Fibroblast of skin of left biceps (primary cell): ENCODE data around the gene LCT.
"Not testable (repeated sequence)": the region's sequence is repeated elsewhere in the genome, so short reads cannot be mapped to it uniquely, and the experiment has no call there.

Experiments
- DNase-seq, 2 experiments: peaks; one replicate each; pipeline ENCODE4 v3.0.0-alpha.2; 2013; ENCODE audit warnings: low read depth in 2 of 2

The LCT gene

DNA sequence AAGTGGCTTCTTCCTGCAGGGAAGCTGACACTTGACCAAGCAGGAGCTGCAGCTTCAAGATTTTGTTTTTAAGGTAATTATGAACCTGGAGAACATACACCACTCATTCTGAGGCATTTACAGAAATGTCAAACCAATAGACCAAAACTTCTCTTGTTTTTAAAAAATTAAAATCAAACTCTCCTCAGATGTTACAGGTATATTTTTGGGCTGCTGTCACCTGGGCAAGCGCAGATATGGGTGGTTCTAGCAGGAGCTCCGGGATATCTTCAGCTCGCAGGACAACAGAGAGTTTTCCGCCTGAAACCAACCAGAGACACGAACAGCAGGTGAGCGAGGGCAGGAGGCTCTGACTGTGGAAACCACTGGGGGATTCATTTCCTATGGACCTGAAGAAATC is 4.1 kb downstream of the LCT start:
- DNase-seq, result no peak

DNA sequence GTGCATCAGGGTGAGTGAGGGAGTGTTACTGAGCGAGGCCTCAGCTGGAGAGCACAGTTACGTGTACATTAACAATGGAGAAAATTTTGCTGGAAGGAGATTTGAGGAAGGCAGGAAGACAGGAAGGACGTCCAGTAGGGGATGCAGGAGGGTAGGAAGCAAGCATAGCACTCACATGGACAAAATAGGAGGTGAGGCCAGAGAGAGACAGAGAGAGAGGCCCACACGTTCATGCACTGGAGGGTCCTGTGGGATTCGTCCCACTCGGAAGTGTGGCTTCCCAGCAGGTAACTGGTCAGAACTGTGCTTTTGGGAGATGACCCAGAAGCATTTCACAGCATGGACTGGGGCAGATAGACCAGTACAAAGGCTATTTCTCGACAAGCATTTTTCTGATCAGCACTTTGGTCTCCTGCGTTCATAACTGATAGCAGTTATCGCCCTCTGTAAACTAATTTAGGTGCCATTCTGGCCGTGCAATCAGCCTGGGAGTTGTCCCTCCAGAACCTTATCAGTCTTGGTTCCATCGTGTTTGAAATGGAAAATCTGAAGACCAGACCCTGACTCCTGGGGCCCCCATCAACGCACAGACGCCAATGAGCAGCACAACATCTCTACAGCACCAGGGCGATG is 5.7 kb downstream of the LCT start:
- DNase-seq, result no peak

DNA sequence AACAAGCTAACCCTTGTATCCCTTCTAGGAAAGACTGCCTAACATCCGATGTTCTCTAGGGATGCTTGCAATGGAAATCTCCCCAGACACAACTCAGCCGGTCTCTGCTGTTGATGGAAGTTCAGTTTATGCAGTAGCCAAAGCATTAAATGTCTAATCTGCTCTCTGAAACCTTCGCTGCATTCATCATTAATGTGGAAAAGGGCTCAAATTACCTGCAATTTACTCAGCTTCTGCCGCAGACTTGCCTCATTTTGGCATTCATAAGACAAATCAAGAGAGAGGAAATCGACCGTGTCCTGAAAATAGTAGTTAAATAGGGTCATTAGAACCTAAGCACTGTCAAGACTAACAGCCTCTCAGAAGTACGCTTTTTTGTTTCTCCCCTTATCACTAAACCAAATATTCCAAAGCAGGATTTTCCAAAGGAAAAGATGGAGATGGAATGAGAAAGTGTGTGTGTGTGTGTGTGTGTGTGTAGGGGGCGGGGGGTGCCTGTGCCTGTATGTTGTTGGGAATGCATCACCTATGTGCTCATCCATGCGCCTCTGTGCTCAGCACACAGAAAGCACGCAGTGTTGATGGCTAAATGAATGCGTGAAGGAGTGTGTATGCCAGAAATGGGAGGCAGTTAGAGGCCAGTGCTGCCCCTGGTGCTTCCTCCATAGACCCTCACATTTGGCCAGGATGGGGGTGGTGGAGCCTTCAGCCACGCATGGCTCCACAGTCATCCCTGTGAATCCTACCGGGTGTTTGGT is 7.4 kb downstream of the LCT start:
- no peak for DNase-seq

DNA sequence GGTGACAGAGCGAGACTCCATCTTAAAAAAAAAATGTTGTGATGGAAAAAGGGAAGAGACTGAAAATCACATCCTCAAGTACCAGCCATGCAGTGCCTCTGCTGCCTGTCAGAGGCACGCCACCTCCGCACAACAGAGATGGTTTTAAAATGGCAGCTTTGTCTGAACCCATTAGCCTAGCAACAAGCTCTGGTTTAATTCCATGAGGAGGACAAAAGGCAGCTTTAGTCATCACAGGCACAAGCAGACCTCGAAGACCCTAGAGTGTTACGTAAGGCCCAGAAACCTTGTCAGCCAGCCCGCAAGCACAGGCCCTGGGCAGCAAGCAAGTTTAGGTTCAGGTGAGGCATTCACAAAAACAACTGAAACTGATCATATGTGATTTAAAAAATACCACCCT is 10.4 kb downstream of the LCT start:
- no peak for DNase-seq

DNA sequence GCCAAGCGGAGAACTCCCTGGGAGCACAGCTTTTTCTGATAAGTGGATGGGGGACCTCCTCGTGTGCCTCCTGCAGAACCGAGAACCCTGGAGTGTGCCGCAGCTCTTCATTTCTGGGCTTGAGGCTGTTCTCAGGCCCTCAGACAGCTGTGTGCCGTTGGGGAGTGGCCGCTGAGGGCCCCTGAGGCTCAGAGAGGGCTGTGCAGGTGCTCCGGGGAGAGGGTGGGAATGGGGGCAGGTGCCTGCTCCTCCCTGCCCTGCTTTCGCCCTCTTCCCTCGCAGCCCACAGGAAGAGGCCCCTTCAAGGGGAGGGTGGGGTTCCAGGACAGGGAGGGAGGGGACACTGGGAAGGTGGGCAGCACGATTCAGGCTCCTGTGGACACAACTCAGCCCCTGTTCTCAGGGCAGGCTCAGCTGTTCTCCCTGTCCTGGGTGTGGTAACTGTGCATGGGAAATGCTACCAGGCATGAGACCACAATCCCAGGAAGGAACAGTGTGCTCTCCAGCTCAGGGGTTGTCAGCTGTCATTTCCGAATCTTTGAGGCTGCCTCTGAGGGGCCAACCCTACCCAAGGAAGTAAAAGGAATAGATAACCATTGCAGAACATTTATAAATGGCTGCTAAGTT is 11.3 kb downstream of the LCT start:
- no peak for DNase-seq

DNA sequence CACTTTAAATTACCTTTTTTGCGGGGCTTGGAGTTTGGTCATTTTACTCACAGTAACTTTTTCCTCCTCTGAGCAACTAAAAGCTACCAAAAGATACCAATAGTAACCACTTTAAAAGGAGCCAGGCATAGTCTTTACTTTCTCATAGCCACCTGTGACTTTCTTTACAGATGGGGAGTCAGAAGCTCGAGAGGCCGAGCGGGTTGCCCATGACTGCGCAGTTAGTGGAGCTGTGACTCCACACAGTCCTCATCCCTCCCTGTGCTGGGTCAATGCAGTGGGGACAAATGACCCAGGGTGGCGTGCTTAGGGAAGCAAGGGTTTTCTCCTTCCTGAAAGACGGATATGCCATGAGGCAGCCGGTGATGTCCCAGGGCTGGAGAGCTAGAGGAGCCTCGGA is 11.9 kb downstream of the LCT start:
- DNase-seq, result no peak

DNA sequence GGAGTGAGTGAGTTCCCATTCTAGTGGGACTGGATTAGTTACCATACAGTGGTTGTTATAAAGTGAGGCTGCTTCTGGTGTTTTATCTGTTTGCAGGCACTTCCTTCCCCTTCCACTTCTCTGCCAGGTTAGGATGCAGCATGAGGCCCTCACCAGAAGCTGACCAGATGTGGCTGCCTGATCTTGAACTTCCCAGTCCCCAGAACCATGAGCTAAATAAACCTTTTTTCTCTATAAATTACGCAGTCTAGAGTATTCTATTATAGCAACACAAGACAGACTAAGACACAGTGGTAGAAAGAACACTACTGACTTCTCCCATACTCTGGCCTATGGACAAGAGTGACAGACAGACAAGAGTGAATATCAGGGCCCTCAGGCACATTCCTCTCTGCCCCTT is 14.1 kb downstream of the LCT start:
- DNase-seq, result no peak

DNA sequence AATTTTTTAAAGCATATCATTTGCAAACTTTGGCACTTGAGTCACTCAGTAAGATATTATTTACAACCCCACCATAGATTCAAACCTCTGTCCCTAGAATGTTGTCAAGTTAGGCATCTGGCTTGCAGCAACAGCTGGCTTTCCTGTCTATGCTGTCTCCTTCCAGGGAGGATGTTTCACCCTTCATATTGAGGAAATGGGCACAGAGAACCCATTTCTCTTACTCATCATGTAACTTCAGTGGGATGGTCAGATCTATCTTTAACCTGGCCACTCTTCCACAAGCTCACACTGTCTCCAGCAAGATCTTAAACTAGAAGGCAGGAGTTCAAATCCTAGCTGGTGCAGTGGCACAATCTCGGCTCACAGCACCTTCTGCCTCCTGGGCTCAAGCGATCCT is 15.8 kb downstream of the LCT start:
- DNase-seq, result no peak

DNA sequence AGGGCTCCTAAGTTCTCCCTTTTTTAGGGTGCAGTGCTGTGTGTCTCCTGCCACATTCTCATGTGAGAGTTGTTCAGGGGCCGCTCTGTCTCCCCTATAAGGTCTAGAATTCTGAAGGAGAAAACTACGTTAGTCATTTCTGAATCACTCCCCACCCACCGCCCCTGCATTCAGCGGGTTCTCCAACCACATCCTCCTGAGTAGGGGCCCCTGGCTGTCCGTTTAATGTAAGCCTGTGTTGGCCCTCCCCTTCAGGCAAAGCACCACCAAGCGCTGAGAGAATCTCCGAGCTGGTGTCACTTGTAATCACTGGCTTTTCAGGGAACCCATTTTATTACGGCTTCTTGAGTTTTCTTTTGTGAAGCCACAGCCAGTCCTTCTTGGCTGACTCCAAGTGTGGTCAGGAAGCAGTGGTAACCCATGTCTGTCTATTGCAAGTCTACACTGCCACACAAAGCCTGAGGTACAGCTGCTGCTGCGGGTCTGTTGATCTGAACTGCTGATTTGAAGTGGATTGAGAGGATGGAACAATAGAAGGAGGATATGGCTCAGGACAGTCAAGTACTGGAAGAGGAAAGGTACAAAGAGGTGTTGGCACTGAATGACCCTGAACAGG is 16.9 kb downstream of the LCT start:
- DNase-seq, result no peak

DNA sequence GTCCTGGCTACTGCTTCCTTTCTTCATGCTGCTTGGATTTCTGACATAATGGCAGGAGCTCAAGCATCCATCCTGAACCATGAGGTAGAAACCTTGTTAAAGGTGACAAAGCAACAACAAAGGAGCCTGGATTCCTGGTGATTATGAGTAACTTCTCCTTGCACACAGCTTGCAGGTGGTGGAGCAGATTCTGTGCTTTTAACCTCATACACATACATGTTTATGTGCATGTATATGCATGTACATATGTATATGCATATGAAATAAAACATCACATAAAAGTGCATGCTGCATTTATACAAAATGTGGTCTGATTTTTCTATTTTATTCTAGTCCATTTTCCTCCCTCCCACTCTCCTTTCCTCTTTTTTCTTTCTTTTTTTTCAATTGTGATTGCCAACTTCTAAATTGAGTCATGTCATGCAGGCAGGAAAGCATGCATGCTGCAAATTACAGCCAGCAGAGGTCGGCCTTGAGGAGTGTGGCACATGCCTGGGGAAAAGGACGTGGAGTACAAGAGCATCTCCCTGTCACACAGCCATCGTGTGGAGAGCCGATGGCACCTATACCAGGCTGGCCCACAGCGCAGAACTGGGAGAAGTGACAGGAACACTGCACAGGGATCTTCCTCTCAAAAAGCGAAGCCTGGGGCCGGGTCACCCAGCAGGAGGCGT is 17.9 kb downstream of the LCT start:
- DNase-seq, result no peak

DNA sequence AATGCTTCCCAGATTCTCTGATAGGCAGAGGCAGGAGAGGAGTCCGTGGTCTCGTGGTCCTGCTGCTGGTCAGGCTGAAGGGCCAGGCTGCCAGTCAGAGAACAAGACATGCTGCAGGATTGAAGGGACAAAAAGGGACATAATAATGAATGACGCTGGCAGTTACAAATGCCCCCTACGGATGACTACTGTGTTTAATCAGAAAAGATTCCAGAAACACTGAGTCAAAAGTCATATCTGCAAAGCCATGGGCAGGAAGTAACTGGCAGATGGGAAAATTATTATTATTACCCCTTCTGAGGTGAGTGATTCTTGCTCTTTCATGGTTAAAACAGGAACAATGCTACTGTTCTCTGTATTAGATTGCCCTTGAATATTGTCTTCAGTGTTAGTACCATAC is 19.0 kb downstream of the LCT start:
- DNase-seq, result no peak

DNA sequence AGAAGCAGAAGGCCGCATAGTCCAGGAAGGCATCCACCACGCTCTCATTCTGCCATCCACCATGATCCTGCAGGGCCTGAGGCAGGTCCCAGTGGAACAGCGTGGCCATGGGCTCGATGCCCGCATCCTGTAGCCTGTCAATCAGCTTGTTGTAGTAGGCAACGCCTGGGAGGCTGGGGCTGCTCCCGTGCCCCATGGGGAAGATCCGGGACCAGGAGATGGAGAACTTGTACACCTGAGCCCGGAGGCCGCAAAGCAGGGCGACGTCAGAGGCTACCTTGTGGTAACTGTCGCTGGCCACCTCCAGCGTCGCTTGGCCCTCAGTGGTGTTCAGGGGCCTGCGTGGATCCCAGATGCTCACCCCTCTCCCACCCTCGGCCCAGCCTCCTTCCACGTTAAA is 19.5 kb downstream of the LCT start:
- no peak for DNase-seq

DNA sequence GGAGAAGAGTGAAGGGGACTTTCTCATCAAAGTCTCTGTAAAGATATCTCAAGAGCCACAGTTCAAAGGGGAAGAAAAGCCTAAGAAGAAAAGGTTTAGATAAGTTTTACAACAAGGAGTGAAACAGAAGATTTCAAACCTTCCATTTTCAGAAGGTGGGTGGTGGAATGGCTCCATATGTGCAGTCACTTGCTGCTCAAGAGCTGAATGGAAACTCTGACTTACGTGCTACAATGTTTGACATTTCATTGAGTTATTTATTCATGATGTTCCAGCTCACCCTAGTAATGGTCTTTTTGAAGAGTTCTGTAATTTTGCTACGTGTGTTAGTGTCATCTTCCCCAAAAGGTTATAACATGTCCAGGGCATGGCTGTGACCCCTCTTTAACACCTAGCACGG is 21.7 kb downstream of the LCT start:
- DNase-seq, result no peak

DNA sequence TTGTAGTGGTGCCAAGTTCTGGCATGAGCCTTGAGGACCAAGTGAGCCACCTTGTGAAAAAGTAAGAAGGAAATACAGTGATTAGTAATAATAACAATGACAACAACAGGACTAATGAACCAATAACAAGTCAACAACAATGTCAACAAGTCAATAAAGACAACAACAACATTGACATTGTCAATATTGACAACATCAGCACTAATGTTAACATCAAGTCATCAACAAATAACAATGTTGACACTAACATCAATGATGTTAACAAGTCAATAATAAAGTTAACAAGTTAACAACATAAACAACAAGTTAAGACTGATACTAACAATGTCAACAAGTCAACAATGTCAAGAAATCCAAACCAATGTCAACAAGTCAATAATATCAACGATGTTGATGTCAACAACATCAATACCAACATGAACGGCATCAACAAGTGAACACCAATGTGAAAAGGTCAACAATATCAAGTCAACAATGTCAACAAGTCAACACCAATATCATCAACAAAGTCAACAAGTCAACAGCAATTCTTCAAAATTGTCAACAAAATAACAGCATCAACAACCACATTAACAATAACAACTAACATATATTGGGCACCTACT is 24.0 kb downstream of the LCT start:
- no peak for DNase-seq

DNA sequence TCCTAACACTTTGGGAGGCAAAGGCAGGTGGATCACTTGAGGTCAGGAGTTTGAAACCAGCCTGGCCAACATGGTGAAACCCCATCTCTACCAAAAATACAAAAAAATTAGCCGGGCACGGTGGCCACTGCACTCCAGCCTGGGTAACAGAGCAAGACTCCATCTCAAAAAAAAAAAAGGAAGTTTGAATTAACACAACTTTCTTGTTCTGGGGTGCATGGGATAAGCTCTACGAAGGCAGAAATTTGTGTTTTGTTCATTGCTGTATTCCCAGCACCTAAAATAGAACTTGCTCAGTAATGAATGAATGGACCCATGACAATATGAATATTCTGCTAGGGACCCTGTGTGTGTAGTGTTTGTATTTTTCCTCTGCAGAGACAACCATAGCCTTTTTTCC is 29.1 kb downstream of the LCT start:
- DNase-seq, result not testable (repeated sequence)

DNA sequence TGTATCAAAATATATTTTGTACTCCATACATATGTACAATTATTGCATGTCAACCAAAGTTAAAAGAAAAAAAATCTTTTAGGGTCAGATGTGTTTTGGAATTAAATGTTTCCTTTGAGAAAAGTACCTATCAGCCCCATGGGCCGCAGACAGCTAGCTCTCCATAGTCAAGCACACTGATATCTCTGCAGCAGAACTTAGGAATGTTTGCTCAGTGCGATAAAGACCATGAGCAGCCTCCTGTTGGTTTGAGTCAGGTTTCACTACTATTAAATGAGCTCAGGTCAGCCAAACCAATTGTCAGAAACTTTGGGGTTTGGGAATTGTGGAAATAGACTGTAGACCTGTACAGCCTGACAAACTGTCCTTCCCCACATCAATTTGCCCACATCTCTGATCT is 33.7 kb downstream of the LCT start:
- no peak for DNase-seq

DNA sequence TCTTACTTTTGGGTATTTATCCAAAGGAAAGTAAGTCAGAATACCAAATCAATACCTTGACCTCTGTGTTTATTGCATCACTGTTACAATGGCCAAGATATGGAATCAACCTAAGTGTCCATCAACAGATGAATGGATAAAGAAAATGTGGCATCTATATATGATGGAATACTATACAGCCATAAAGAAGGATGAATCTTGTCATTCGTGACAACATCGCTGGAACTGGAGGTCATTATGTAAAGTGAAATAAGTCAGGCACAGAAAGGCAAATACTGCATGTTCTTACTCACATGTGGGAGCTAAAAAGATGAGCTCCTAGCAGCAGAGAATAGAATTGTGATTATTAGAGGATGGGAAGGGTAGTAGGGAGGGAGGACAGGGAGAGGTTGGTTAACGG is 34.6 kb downstream of the LCT start:
- DNase-seq, result no peak

DNA sequence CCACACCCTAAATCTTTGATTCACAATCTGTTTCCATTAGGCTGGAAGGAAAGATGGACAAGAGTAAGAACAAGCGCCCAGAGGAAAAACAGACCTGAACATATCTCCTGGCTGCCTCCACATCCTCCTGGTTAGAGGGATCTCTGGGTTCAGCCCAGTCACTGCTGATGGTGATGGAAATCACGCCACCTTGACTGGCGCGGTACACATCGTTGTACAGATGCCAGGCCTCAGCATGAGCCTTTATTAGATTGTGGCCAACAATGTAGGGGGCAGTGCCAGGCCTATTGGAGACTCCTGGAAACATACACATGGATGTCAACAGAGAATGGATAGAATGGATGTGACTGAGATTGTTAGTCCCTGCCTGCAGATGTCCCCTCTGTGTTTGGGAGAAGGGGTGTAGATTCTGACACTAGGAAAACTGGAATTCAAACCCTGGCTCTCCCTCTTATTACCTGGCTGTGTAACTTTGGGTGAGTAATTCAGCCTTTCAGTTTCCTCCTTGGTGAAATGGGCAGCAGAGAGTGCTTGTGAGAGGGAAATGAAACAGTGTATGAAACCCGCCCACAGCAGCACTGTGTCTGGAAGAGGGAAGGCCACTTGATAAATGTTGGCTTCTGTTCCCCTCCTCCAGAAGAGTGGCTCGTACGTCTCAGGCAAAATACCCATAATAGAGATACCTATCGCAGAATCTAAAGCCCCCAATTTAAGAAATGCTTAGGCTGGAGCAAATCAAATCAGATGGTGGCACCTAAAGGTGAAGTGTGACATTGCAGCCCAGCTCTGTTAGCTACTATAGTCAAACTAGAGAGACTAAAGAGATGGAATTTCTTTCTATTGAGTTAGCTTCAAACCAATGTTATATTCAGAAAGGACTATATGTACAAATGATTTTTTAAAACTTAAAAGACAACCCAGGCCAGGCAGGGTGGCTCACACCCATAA is 36.2 kb downstream of the LCT start:
- no peak for DNase-seq

DNA sequence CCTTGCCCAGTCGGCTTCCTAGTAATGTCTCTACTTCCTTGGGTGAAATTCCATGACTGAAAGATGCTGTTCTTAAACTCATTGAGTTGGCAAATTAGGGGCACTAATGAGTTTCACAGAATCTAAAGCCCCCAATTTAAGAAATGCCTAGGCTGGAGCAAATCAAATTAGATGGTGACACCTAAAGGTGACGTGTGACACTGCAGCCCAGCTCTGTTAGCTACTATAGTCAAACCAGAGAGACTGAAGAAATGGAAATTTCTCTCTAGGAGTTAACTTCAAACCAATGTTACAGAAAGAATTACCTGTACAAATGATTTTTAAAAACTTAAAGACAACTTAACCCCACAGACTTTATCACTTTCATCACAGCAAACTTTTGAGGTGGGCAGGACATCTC is 37.2 kb downstream of the LCT start:
- DNase-seq, result no peak

DNA sequence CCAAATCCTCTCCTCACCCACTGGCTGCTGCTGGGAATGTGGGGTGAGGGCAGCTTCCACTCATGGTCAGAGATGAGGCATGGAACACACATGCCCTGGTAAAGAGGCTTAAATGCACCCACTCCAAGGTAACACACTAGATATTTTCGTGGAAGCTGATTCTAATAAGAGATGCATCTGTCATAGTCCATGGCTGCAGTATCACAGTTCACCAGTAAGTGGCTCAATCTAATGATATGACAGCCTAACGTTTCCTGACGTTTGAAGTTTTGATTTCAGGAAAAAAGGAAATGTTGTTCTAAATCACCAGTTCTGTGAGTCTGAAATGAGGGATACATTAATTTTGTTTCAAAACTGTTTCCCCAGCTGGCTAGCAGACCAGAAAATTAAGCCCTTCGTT is 38.2 kb downstream of the LCT start:
- no peak for DNase-seq

DNA sequence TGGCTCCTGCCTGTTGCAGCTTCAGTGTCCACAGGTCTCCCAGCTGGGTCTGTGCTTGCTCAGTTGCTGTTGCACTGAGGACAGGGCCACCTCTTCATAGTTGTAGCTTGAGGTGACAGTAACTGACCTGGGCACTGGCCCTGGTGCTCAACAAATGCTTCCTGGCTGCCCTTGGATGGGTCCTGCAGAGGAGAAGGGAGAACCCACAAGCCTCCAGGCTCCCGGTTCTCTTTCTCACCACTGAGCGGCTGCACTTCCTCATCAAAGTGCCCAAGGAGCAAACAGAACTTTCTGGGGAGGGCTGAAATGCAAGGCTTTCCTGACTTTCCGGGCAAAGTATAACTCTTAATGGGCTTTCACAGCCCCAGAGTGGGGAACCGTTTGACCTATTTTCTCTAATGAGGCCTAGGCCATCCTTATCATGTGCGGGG is 38.7 kb downstream of the LCT start:
- DNase-seq, result no peak
